ENCODE measurements around the gene FGFR3.

The FGFR3 gene

GRCh38 chr4:1788254-1788973, 4.7 kb upstream of the FGFR3 start:
- no peak for DNase-seq (ENCODE audit: low read depth)

- DNase-seq (ENCODE audit: low read depth), result no peak
Observed at GRCh38 chr4:1789552-1789951, 3.5 kb upstream of the FGFR3 start.

- no peak for DNase-seq (ENCODE audit: low read depth)
Observed at GRCh38 chr4:1790005-1790404, 3.1 kb upstream of the FGFR3 start.

GRCh38 chr4:1792158-1792831, 798 bp upstream of the FGFR3 start:
- DNase-seq (ENCODE audit: low read depth), result no peak

- DNase-seq (ENCODE audit: low read depth), result peak; percentile 31
Observed at GRCh38 chr4:1793496-1793840, 375 bp downstream of the FGFR3 start.

GRCh38 chr4:1793940-1794808, 1.1 kb downstream of the FGFR3 start:
- no peak for DNase-seq (ENCODE audit: low read depth)

- no peak for DNase-seq (ENCODE audit: low read depth)
Observed at GRCh38 chr4:1794809-1795298, 1.8 kb downstream of the FGFR3 start.

GRCh38 chr4:1795299-1796195, 2.5 kb downstream of the FGFR3 start:
- DNase-seq (ENCODE audit: low read depth), result no peak

GRCh38 chr4:1796486-1797204, 3.6 kb downstream of the FGFR3 start:
- DNase-seq (ENCODE audit: low read depth), result no peak

- DNase-seq (ENCODE audit: low read depth), result no peak
Observed at GRCh38 chr4:1797298-1797860, 4.3 kb downstream of the FGFR3 start.

- DNase-seq (ENCODE audit: low read depth), result no peak
Observed at GRCh38 chr4:1797861-1798579, 4.9 kb downstream of the FGFR3 start.

GRCh38 chr4:1798580-1799386, 5.7 kb downstream of the FGFR3 start:
- DNase-seq (ENCODE audit: low read depth), result no peak

GRCh38 chr4:1799387-1800375, 6.6 kb downstream of the FGFR3 start:
- DNase-seq (ENCODE audit: low read depth), result no peak

- DNase-seq (ENCODE audit: low read depth), result no peak
Observed at GRCh38 chr4:1800805-1801204, 7.7 kb downstream of the FGFR3 start.

GRCh38 chr4:1801286-1801958, 8.3 kb downstream of the FGFR3 start:
- no peak for DNase-seq (ENCODE audit: low read depth)

GRCh38 chr4:1802151-1802715, 9.1 kb downstream of the FGFR3 start:
- DNase-seq (ENCODE audit: low read depth), result no peak

Data from ELR (cell line).